A673 (cell line): ENCODE measurements around the gene PALLD.

Experiments
- EZH2 ChIP-seq: fragments of 200-600 bp; sonication (generic); IDR thresholded peaks from 2 replicates; pipeline ENCODE4 v1.6.1; 2017; ENCODE audit warnings: borderline replicate concordance, low read depth, mild to moderate bottlenecking, mixed read lengths, antibody characterized with exemption, low read length; ENCODE audit not compliant: poor library complexity, severe bottlenecking
- TF ChIP-seq, protein P1 (sequence below): fragments of 300-800, 200-600 bp; sonication (generic); conservative IDR thresholded peaks from 2 replicates; pipeline ENCODE4 v1.5.1; 2017; ENCODE audit warnings: low read depth, mild to moderate bottlenecking, antibody characterized with exemption, low read length, moderate library complexity, mixed read lengths

GRCh38 chr4:168928346-168928745 lies 431.5 kb downstream of the PALLD start:
- TF ChIP-seq, protein P1, sequence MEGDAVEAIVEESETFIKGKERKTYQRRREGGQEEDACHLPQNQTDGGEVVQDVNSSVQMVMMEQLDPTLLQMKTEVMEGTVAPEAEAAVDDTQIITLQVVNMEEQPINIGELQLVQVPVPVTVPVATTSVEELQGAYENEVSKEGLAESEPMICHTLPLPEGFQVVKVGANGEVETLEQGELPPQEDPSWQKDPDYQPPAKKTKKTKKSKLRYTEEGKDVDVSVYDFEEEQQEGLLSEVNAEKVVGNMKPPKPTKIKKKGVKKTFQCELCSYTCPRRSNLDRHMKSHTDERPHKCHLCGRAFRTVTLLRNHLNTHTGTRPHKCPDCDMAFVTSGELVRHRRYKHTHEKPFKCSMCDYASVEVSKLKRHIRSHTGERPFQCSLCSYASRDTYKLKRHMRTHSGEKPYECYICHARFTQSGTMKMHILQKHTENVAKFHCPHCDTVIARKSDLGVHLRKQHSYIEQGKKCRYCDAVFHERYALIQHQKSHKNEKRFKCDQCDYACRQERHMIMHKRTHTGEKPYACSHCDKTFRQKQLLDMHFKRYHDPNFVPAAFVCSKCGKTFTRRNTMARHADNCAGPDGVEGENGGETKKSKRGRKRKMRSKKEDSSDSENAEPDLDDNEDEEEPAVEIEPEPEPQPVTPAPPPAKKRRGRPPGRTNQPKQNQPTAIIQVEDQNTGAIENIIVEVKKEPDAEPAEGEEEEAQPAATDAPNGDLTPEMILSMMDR, result no peak
- TF ChIP-seq EZH2, result no peak
